Head of caudate nucleus (tissue), 42 donors: ENCODE results near the gene R3HDM2.

Source experiments
- DNase-seq, 42 donors: peaks; one replicate each; pipeline versions ENCODE4 v3.0.0 to v3.0.0-alpha.2; 2020 to 2021; ENCODE audit warnings: mixed read lengths in 7 of 42
- intact Hi-C: fragments of 100-400 bp; cut with DNase I; formaldehyde crosslinking; loops from one replicate; pipeline ENCODE4 v1.15.0; 2022

Gene R3HDM2

DNA sequence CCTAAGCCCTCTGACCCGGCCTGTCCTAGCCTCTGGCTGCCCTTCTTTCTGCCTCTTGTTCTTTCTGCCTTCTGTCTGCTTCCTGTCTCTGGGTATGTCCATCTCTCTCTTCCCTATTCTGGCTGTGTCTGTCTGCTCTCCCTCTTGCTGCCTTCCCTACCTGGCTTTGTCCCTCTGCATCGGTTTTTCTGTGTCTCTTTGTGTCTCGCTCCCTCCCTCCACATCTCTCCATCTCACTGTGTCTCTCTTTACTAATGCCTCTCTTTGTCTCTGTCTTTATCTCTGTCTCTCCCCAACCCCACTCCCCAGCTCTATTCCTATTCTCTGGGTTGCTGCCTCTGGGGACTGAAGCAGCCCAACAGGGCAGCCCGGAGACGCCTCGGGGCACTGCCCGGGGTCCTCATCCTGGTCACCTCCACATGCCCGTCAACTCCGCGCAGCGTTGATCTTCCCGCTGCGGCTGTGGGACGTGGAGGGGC, 191.2 kb downstream of the R3HDM2 start:
- no peak for DNase-seq
- intact Hi-C loops = loop anchor here (5.0 kb wide), 1 partner anchor 32 kb away; no protein-coding TSS in a partner anchor

DNA sequence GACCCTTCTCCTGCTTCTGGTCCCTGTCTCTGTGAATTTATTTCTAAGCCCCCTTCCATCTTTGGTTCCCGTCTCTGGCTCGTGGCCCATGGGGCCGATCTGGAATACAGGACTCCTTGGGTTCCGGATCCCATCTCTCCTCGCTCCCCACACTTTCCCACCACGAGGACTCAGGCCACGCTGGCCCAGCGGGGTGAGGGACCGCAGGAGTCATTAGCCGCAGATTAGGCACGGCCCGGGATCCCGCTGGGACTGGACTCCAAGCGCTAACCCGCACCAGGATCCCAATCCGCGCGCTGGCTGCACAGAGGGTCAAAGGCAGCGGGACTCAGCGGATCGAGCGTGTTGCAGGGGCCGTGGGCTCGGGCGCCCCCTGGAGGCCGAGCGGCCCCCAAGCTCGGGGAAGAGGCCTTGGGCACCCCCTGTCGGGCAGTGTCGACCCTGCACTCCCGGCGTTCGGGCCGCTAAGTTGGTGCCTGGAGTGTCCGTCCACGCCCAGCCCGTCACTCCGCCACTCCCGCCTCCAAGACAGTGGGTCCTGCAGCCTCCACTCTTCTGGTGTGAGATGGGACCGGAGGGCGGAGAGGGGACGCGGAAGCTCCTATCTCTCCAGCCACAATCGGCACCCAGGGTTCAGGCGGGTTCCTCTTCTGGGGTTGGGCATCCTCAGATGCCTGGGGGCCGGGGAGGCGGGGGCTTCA, 191.8 kb downstream of the R3HDM2 start:
- DNase-seq = peak; percentile 61 to 94 (median 88)
- intact Hi-C loops = no loop called here

DNA sequence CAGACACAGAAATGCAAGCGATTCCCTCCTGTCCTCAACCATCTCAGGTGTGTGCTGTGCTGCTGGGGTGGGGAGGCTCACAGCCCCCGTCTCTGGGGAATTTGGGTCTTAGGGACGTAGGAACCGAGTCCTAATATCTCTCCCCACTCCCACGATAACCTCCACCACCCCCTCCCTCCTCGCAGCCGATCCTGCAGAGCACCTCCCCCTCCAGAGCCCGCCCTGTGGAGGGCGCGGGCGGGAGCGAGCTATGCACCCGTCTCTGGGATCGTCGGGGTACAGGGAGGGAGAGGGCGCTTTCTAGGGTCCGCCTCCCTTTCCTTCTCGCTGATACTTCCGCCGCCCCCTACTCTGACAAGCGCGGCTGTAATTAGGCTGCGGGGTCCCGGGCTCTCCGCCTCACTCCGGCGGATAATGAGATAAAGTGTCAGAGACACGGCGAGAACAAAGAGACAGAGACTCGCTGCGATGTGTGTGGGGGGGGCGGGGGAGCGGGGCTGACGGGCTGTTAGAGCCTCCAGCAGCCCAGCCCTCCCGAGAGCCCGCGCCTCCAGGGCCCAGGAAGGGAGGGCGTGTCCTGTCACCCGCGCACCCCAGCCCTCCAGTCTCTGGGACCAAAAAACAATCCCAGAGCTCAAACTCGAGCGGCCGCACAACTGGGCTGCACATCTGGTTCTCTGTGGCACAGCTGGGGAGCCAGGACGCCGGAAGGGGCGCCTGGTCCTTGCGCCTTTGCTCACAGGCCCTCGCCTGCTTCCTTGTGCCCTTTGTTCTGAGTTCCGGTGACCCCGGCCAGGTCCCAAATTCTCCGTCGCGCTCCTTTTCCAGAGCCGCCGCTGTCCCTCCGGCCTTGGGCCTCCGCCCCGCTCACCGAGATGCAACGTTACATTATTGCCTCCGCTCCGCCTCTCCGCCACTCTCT, 192.7 kb downstream of the R3HDM2 start:
- intact Hi-C loops = no loop called here
- DNase-seq = peak in 9 of 42 donors; percentile 19 to 60 (median 50)

DNA sequence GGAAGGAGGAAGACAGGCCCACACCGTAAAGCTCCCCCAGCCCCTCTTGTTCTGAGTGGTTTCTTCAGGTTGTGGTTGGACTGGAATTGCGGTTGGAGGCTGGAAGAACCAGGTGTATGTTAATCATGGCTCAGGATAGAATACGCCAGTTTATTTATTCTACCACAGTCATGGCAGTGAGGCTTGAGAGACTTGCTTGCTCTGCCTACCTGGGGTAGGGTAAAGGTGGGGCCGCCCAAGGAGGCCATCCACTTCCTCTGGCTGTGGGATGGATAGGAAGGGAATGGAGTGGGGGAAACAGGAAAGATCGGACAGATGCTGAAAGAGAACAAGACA, 193.3 kb downstream of the R3HDM2 start:
- DNase-seq = no peak
- intact Hi-C loops = no loop called here

DNA sequence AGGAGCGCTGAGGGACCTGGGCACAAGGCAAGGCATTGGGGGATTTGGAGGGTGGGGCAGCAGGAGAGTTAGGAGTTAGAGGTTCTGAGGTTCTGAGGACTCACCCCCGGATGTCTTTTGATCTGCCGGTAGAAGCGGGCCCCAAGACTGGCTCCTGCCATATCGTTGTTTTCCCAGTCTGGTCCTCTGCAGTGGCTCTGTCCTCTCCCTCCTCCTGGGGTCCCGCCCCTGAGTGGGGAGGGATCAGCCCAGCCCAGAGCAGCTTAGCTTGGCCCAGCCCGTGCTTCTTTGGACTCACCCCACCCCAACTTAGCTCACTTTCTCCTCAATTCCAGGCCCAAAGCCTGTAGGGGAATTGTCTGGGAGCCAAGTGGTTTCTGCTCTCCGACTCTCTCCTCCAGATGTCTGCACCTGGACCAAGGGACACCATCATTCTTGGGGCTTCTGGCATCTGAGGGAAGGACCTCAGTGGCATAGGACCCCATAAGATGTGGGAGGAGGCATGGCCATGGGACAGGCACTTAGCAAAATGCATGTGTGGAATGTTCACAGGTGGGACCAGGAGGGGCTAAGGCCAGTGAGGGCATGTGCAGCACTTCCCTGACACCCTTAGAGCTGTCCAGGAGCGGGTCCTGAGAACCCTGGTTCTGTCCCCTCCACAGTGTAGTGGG, 193.8 kb downstream of the R3HDM2 start:
- DNase-seq = no peak
- intact Hi-C loops = no loop called here

DNA sequence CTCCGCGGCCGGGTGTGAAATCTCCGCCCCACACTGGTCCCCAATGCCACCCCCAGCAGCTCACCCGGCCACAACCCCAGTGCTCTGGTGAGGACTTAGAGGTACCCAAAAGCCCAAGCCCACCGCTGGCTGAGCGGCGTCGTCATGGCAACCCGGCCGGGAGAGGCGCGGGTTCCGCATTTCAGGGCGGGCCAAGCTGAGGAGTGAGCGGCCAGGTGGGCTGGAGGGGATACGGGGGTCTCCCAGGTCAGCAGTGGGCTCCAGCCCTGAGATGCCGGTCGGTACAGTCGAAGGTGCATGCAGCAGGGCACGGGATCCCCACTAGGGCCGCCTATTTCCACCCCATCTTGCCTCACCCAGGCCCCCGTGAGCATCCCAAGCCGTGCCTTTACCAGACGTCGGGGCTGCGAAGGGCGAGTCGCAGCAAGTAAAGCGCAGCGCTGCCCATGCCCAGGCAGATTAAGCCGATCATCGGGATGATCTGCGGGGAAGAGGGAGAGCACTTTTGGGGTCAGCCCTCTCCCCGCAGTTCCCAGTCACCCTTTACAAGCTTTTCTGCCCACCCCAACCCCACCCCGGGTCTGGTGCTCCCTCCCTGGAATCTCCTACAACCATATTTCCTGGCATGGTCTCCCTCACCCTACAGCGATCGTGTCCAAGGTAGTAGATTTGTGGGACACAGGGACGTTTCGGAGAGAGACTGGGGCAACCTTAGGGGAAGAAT, 194.5 kb downstream of the R3HDM2 start:
- intact Hi-C loops = no loop called here
- no peak for DNase-seq

DNA sequence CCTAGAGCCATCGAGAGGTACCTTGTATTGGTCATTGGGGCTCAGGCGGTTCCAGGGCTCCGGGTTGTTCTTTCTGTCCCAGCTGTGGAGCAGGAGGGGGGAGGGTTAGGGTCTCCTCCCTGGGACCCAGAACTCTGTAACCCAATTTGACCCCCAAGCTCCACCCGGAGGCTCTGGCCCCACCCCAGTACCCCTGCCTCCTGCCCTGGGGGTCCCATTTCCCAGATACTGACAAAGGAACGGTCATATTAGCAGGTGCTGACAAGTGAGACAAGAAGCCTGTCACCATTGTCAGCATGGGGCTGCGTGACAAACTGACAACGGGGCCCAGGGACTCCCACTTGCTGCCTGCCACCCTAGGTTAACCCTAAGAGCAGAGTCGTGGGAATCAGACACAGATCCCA, 195.1 kb downstream of the R3HDM2 start:
- intact Hi-C loops = no loop called here
- DNase-seq = no peak

DNA sequence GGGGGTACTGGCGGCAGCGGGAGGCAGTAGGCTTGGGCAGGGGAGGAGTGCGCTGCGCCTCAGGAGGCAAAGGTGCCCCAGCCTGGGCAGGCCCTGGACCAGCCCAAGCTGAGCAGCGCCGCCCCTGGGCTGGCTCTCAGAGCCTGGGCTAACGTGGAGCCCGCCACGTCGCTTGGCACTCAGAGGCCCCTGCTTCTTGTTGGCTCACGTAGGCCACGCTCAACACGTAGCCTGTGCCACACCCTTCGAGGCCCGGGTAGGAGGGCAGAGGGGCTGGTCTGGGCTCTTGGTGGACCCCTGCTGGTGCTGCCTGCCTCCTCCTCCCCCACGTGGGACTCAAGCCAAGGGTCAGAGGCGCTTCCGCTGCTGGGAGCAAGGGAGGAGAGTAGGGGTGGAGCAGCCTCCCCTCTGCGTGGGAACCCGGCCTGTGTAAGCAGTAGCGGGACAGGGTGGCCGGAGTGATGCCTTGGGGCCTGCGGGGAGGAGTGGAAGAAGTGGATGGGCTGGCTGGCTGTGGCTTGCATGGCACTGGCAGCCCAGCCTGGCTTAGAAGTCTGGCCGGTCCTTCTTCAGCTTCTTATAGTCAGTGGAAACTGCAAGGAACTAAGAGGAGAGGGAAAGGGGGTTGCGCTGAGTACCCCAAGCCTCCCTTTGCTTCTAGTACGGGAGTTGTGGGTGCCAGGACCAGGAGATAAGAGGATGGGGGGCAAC, 195.7 kb downstream of the R3HDM2 start:
- intact Hi-C loops = no loop called here
- no peak for DNase-seq

DNA sequence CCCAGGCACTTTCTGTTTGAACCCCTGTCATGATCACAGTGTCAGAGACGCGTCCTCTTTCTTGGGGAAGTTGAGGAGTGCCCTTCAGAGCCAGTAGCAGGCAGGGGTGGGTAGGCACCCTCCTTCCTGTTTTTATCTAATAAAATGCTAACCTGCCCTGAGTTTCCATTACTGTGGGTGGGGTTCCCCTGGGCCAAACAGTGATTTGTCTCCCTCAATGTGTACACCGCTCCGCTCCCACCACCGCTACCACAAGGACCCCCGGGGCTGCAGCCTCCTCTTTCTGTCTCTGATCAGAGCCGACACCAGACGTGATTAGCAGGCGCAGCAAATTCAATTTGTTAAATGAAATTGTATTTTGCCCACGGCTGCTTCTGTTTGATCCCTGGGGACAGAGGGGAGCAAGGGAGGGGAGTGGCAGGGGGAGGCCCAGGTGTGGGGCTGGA, 196.2 kb downstream of the R3HDM2 start:
- DNase-seq = no peak
- intact Hi-C loops = no loop called here

DNA sequence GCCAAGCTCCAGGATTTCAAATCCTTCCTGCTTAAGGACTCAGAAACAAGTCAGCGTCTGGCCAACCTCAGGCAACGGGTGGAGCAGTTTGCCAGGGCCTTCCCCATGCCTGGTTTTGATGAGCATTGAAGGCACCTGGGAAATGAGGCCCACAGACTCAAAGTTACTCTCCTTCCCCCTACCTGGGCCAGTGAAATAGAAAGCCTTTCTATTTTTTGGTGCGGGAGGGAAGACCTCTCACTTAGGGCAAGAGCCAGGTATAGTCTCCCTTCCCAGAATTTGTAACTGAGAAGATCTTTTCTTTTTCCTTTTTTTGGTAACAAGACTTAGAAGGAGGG, 196.6 kb downstream of the R3HDM2 start:
- no peak for DNase-seq
- intact Hi-C loops = no loop called here

DNA sequence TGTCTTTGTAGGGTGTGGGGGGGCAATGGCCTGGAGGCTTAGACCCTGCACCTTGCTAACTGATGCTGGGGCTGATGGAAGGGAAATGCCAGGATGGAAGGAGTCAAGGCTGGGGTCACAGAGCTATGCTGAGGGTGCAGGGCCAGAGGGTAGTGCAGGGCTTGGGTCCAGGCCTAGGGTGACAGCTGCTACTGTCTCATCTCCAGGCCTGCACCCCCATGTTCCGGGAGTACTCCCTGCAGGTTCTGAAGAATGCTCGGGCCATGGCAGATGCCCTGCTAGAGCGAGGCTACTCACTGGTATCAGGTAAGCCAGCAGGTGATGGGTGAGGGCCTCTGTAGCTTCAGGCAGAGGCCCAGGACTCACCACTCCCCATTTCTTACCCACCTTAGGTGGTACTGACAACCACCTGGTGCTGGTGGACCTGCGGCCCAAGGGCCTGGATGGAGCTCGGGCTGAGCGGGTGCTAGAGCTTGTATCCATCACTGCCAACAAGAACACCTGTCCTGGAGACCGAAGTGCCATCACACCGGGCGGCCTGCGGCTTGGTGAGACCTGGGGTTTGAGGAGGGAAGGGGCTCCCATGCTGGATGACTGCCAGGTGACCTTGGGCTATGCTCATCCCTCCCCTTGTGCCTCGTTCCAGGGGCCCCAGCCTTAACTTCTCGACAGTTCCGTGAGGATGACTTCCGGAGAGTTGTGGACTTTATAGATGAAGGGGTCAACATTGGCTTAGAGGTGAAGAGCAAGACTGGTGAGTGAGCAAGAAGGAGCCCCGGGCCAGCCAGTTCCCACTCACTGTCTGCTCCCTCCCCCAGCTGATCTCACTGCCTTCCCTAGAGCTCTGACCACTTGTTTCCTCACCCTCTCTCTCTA, 197.2 kb downstream of the R3HDM2 start:
- DNase-seq = no peak
- intact Hi-C loops = no loop called here

DNA sequence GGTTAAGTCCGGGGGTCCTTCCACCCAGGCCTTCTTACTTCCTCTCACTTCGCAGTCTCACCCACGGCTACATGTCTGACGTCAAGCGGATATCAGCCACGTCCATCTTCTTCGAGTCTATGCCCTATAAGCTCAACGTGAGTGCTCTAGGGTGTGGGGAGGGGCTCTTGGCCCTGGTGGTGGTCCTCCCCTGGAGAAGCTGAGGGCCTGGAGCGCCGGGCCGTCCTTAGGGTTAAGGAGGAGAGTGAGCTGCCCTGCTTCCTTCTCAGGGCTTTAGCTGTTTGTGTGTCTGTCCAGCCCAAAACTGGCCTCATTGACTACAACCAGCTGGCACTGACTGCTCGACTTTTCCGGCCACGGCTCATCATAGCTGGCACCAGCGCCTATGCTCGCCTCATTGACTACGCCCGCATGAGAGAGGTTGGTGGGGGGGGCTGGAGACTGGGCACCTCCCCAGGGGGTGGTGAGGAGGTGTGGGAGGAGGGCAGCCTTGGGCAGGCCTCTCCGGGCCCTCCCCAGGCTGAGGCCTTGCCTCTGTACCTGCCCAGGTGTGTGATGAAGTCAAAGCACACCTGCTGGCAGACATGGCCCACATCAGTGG, 198.6 kb downstream of the R3HDM2 start:
- intact Hi-C loops = no loop called here
- DNase-seq = no peak

DNA sequence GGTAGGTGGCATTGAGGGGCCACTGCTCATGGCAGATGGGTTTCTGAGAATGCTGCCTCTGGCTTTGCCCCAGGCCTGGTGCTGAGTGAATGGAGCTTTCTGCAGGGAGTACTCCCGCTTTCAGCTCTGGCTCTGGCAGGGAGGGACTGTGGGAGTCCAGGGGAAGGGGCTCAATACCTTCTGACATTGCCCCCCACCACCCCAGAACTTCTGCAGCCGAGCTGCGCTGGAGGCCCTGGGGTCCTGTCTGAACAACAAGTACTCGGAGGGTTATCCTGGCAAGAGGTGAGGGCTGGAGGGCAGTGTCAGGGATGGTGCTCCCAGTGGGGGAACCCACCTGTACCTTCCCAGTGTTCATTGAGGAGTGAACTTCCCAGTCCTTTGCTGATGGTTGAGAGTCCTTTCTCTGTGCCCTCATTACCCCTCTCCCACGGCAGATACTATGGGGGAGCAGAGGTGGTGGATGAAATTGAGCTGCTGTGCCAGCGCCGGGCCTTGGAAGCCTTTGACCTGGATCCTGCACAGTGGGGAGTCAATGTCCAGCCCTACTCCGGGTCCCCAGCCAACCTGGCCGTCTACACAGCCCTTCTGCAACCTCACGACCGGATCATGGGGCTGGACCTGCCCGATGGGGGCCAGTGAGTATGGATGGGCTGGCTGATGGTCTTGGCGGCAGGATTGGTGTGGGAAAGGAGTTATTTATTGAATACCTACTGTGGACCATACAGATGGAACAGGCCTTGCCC, 199.4 kb downstream of the R3HDM2 start:
- intact Hi-C loops = no loop called here
- no peak for DNase-seq

DNA sequence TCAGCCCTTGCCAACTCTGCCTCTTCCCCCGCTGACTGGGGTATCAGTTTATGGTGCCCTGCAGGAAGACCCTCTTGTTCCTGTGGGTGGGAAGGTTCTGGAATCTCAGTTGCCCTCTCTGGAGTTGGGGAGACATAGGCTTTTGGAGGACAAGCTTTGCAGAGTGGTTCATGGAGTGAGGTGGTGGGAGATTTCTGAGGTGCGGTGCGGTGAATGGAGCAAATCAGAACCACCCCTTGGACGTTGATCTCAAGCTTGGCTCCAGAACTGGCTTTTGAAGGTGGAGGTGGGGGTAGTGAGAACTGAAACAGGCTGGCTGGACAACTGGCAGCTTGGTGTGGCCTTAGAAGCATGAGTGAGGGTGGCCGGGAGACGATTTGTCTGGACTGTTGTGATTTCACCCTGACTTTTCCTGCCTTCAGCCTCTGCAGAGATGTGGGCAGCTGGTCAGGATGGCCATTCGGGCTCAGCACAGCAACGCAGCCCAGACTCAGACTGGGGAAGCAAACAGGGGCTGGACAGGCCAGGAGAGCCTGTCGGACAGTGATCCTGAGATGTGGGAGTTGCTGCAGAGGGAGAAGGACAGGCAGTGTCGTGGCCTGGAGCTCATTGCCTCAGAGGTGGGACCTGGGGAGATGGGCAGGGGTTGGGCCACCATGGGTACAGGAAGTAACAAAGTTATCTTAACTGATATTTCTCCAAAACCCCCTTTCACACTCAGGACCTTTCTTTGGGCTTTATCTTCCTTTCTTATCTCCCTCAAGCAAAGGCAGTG, 200.3 kb downstream of the R3HDM2 start:
- no peak for DNase-seq
- intact Hi-C loops = no loop called here

DNA sequence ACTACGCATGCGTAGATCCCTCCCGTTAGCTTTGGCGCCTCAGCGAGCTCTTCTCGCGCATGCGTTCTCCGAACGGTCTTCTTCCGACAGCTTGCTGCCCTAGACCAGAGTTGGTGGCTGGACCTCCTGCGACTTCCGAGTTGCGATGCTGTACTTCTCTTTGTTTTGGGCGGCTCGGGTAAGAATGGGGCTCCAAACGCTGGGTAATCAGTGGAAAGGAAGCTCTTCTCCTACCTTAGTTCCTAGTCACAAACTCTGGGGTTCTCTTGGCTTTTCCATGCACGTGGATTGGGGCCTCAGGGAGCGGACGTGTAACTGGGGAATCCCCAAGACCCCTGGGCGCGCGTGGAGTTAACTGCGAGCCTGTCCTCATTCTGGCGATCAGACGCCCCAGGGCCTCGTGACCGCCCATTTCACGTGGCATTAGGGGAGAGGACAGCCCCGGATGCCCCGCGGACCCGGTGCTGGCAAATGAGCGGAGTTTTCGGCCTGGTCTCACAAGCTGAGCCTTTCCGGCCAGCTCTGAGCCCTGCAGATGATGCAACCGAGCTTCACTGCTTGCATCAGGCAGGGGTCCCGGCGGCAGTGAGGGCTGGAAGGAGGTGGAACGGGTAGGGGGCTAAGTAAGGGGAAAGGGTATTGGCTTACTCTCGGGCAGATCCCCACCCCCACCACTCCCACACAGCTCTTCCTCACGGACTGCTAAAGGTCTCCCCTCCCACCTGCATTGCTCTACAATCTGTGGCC, 201.0 kb downstream of the R3HDM2 start, which contains the start of gene SHMT2:
Gene SHMT2 (plus strand): TSS at position 78 of the 747 bp plus-strand sequence. CDS start 68 bp downstream, at position 146.
- peak; percentile 85 to 98 (median 94) for DNase-seq
- intact Hi-C loops = loop anchor here (10.0 kb wide), 1 partner anchor 225 kb away; the partner anchor contains the start of genes GLI1 and INHBE
